K562 (cell line): ENCODE results near the gene PGAM4. TPM values are rescaled to one million over a fixed set of nuclear protein-coding genes. Genes with fewer than 3 reads are reported as not detected.

Experiments used
- AFF4 ChIP-seq: sonication (generic); formaldehyde crosslinking; IDR thresholded peaks from 2 replicates; pipeline ENCODE4 v1.8.0; 2023; ENCODE audit warnings: mild to moderate bottlenecking, missing genetic modification reagents
- NRF1 ChIP-seq, 2 experiments: fragments of 450-650 bp; IDR thresholded peaks in 1 of 2; conservative IDR thresholded peaks in 1 of 2; 2 replicates each; pipeline ENCODE4 v1.6.1; 2014; ENCODE audit warnings: mild to moderate bottlenecking in 2 of 2
- TCF15 ChIP-seq: fragments of 250-450 bp; sonication (Bioruptor Pico); IDR thresholded peaks from 2 replicates; pipeline ENCODE4 v1.8.0; 2022; ENCODE audit warnings: moderate library complexity, mild to moderate bottlenecking, inconsistent platforms
- TEAD1 ChIP-seq, 2 experiments: fragments of 450-650 bp in 1 of 2; sonication (generic) in 1 of 2; formaldehyde crosslinking; IDR thresholded peaks; 2 replicates each; pipeline versions ENCODE4 v1.4.0 to v1.8.0; 2020 to 2022; ENCODE audit warnings: mild to moderate bottlenecking in 2 of 2, missing genetic modification reagents in 1 of 2
- TGIF2 ChIP-seq: sonication (generic); formaldehyde crosslinking; IDR thresholded peaks from 2 replicates; pipeline ENCODE4 v1.8.1; 2022; ENCODE audit warnings: mild to moderate bottlenecking, missing genetic modification reagents, moderate library complexity
- ZNF512 ChIP-seq: IDR thresholded peaks from 2 replicates; pipeline ENCODE4 v1.6.1; 2016; ENCODE audit warnings: missing genetic modification characterization, missing compliant biosample characterization
- polyA plus RNA-seq, 8 experiments: library from polyadenylated mRNA; depleted of rRNA in 4 of 8; stranded (reverse) in 5 of 8; unstranded in 3 of 8; fragments of >200 nt; fragmentation: Nextera tagmentation in 2 of 8; fragmentation: Illumina TruSeq in 1 of 8; extraction: Ambion mirVana in 2 of 8; extraction: Trizol in 1 of 8; gene quantifications; 2 replicates each; pipeline versions ENCODE4 v1.2.1 to v1.2.3, GENCODE V29; 2011 to 2014; ENCODE audit warnings: inconsistent platforms in 1 of 8, missing spikeins in 1 of 8
- total RNA-seq, 7 experiments: library from RNA; depleted of rRNA in 6 of 7; stranded (reverse); fragments of >200 nt in 6 of 7; fragmentation: Illumina TruSeq in 2 of 7; extraction: Trizol in 2 of 7; gene quantifications; 2 replicates each; pipeline versions ENCODE4 v1.2.1 to v1.2.3, GENCODE V29; 2011 to 2021; ENCODE audit warnings: low replicate concordance in 1 of 7

PGAM4 gene
- total and polyA plus RNA-seq, 9 of the 15 experiments (the other 6 are each of a cell fraction or from before 2014, with no cell fraction given): 0.55 to 0.75 TPM; not detected in 7

DNA sequence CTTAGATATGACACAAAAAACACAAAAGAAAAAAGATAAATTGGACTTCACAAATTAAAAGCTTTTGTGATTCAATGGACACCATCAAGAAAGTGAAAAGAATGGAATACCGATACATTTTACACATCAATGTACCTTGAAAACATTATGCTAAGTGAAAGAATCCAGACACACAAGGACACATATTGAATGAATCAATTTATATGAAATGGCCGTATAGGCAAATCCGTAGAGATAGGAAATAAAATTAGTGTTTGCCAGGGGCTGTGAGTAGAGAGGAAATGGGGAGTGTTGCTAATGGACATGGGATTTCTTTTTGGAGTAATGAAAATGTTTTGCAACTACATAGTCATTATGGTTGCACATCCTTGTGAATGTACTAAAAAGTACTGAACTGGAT, 3.1 kb downstream of the PGAM4 start (continued):
- no peak for TF ChIP-seq ZNF512 (tag)
- no peak for TF ChIP-seq AFF4 (CRISPR knock-in tag)
- no peak for TF ChIP-seq TGIF2
- no peak for TF ChIP-seq TCF15 (CRISPR knock-in tag)
- no peak for TF ChIP-seq TEAD1 (CRISPR knock-in tag; IDR thresholded peaks at IDR 0.05)
- TF ChIP-seq NRF1 (conservative IDR thresholded peaks at IDR 0.05 in 1 of 2, IDR thresholded peaks at IDR 0.05 in 1 of 2): no peak
